Measurements from ENCODE around the gene ORC5. TPM values are rescaled to one million over a fixed set of nuclear protein-coding genes. Genes with fewer than 3 reads are reported as not detected.

Gene ORC5
- total RNA-seq, 1 donor from 2014 or later, result 23.0 TPM

DNA sequence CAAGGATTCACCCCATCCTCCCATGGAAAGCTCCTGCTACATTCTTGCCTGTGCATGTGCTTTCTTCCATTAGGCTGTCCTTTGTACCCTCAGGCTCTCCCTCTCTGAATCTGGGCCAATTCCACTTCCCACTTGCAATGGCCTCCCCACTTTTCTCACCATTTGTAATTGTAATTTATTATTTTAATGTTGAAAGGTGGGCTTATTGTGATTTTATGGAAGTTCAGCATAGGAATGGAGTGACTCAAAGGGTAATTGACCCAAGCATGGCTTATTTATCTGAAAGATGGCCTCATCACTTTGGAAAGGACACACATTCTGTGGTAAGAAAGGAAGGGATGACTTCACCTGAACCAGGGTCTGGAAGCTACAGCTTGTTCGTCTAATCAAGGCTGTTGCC, 46.9 kb upstream of the ORC5 start:
- Histone ChIP-seq H3K4me2 (ENCODE audit: low read length) (no peak overlapping the region), H3K4me1 (ENCODE audit: insufficient read depth, low read length) (no peaks in the 10 kb centered on the region), H3K36me3 (ENCODE audit: insufficient read depth, low read length) (no peaks in the 10 kb centered on the region), H3K27me3 (ENCODE audit: insufficient read depth, low read length) (no peaks in the 10 kb centered on the region), H4K20me1 (ENCODE audit: insufficient read depth, low read length) (no peaks in the 10 kb centered on the region), H3K9ac (ENCODE audit: low read length) (no peak overlapping the region), H3K4me3 (ENCODE audit: insufficient read depth, low read depth, low read length) (no peak overlapping the region), H3K27ac (ENCODE audit: low read depth, low read length) (no peak overlapping the region), H3K9me3 (ENCODE audit: insufficient read depth, low read depth, low read length) (no peaks in the 10 kb centered on the region), H3K79me2 (ENCODE audit: insufficient read depth, low read length) (no peaks in the 10 kb centered on the region), H2AFZ (ENCODE audit: low read depth, low read length) (no peak overlapping the region)
- TF ChIP-seq, protein P1, sequence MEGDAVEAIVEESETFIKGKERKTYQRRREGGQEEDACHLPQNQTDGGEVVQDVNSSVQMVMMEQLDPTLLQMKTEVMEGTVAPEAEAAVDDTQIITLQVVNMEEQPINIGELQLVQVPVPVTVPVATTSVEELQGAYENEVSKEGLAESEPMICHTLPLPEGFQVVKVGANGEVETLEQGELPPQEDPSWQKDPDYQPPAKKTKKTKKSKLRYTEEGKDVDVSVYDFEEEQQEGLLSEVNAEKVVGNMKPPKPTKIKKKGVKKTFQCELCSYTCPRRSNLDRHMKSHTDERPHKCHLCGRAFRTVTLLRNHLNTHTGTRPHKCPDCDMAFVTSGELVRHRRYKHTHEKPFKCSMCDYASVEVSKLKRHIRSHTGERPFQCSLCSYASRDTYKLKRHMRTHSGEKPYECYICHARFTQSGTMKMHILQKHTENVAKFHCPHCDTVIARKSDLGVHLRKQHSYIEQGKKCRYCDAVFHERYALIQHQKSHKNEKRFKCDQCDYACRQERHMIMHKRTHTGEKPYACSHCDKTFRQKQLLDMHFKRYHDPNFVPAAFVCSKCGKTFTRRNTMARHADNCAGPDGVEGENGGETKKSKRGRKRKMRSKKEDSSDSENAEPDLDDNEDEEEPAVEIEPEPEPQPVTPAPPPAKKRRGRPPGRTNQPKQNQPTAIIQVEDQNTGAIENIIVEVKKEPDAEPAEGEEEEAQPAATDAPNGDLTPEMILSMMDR (IDR thresholded peaks at IDR 0.05; ENCODE audit: insufficient read depth, low read depth, low read length), result no peak
- no peak for TF ChIP-seq EZH2 (IDR thresholded peaks at IDR 0.05; ENCODE audit: insufficient read depth, low read length)
- Mint-ChIP-seq H3K27me3 (ENCODE audit: low read depth, unreplicated experiment) (peaks cover 3% of the 10 kb centered on the region), H3K36me3 (ENCODE audit: low read depth, unreplicated experiment) (no peaks in the 10 kb centered on the region), H3K4me3 (ENCODE audit: unreplicated experiment) (no peak overlapping the region), H3K9me3 (ENCODE audit: unreplicated experiment) (no peaks in the 10 kb centered on the region), H3K4me1 (ENCODE audit: low read depth, unreplicated experiment) (no peaks in the 10 kb centered on the region), H3K27ac (ENCODE audit: unreplicated experiment) (no peak overlapping the region)
- DNase-seq (ENCODE audit: low read depth) (no peak), FAIRE-seq (no peak)

DNA sequence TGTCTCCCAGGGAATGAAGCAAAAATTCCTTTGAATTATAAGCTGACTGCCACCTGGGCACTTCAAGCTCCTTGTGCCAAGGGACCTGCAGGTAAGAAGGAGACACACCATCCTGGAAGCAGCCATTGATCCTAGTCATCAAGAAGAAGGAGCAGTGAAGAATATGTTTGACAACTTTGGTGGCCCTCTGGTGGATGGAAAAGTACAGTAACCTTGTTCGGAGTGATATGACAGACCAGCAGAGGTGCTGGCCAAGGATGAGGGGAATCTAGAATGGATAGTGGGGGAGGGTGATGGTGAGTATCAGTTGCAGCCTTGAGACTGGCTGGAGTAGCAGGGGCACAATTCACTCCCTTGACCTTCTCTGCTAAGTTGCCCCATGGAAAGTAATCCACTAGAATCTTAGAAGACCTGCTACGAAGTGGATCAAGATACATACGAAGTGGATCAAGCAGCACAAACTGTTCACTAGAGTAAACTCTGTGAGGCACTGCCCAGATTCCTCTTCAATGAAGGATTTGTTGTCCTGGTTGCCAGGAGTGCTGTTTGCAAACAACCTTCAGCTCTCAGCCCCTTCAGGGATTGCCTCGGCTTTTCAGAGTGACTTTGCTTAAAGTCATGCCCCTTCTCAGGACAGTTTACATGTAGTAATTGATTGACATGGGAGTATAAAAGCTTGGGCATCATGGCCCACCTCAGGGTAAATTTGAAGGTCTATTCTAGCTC, 44.8 kb upstream of the ORC5 start:
- H2AFZ ChIP-seq (ENCODE audit: low read depth, low read length), result no peak overlapping the region
- H3K9me3 Mint-ChIP-seq (ENCODE audit: unreplicated experiment), result no peaks in the 10 kb centered on the region
- H3K9ac ChIP-seq (ENCODE audit: low read length), result no peak overlapping the region
- H4K20me1 ChIP-seq (ENCODE audit: insufficient read depth, low read length), result no peaks in the 10 kb centered on the region
- peaks cover 8% of the 10 kb centered on the region for H3K27me3 Mint-ChIP-seq (ENCODE audit: low read depth, unreplicated experiment)
- H3K27ac Mint-ChIP-seq (ENCODE audit: unreplicated experiment), result no peak overlapping the region
- H3K4me3 ChIP-seq (ENCODE audit: insufficient read depth, low read depth, low read length), result no peak overlapping the region
- TF ChIP-seq EZH2 (IDR thresholded peaks at IDR 0.05; ENCODE audit: insufficient read depth, low read length), result no peak
- TF ChIP-seq, protein P1 (IDR thresholded peaks at IDR 0.05; ENCODE audit: insufficient read depth, low read depth, low read length), result no peak
- H3K36me3 Mint-ChIP-seq (ENCODE audit: low read depth, unreplicated experiment), result no peaks in the 10 kb centered on the region
- H3K27me3 ChIP-seq (ENCODE audit: insufficient read depth, low read length), result no peaks in the 10 kb centered on the region
- no peak overlapping the region for H3K27ac ChIP-seq (ENCODE audit: low read depth, low read length)
- no peaks in the 10 kb centered on the region for H3K36me3 ChIP-seq (ENCODE audit: insufficient read depth, low read length)
- H3K4me3 Mint-ChIP-seq (ENCODE audit: unreplicated experiment), result no peak overlapping the region
- H3K9me3 ChIP-seq (ENCODE audit: insufficient read depth, low read depth, low read length), result no peaks in the 10 kb centered on the region
- no peak for FAIRE-seq
- no peaks in the 10 kb centered on the region for H3K79me2 ChIP-seq (ENCODE audit: insufficient read depth, low read length)
- no peak overlapping the region for H3K4me2 ChIP-seq (ENCODE audit: low read length)
- DNase-seq (ENCODE audit: low read depth), result no peak
- no peaks in the 10 kb centered on the region for H3K4me1 Mint-ChIP-seq (ENCODE audit: low read depth, unreplicated experiment)
- H3K4me1 ChIP-seq (ENCODE audit: insufficient read depth, low read length), result no peaks in the 10 kb centered on the region

DNA sequence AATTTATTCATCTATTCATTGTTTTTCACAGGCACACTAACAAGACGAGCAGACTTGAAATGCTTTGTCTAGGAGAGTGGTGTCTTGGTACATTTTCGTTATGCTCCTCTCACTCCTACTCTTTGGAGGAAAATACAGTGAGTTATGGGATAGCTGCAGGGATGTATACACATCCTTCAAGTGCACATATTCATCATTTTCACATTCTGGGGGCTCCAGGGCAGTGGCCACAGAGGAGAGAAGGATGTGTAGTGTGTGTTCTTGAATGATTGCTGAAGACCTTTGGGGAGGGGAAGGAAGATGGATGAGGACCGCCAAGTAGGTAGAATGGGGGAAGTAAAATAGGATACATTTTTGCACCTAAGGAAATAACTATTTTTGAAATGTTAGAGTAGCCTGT, 34.8 kb upstream of the ORC5 start:
- no peak overlapping the region for H3K27ac ChIP-seq (ENCODE audit: low read depth, low read length)
- no peak overlapping the region for H2AFZ ChIP-seq (ENCODE audit: low read depth, low read length)
- H3K4me3 Mint-ChIP-seq (ENCODE audit: unreplicated experiment), result no peak overlapping the region
- H3K4me1 Mint-ChIP-seq (ENCODE audit: low read depth, unreplicated experiment), result no peaks in the 10 kb centered on the region
- peaks cover 20% of the 10 kb centered on the region for H3K27me3 Mint-ChIP-seq (ENCODE audit: low read depth, unreplicated experiment)
- H3K9ac ChIP-seq (ENCODE audit: low read length), result no peak overlapping the region
- no peaks in the 10 kb centered on the region for H3K36me3 Mint-ChIP-seq (ENCODE audit: low read depth, unreplicated experiment)
- no peak for TF ChIP-seq EZH2 (IDR thresholded peaks at IDR 0.05; ENCODE audit: insufficient read depth, low read length)
- TF ChIP-seq, protein P1 (IDR thresholded peaks at IDR 0.05; ENCODE audit: insufficient read depth, low read depth, low read length), result no peak
- H3K4me3 ChIP-seq (ENCODE audit: insufficient read depth, low read depth, low read length), result no peak overlapping the region
- no peak overlapping the region for H3K27ac Mint-ChIP-seq (ENCODE audit: unreplicated experiment)
- H3K4me2 ChIP-seq (ENCODE audit: low read length), result no peak overlapping the region
- H3K36me3 ChIP-seq (ENCODE audit: insufficient read depth, low read length), result no peaks in the 10 kb centered on the region
- H3K79me2 ChIP-seq (ENCODE audit: insufficient read depth, low read length), result no peaks in the 10 kb centered on the region
- no peaks in the 10 kb centered on the region for H3K9me3 Mint-ChIP-seq (ENCODE audit: unreplicated experiment)
- no peaks in the 10 kb centered on the region for H4K20me1 ChIP-seq (ENCODE audit: insufficient read depth, low read length)
- FAIRE-seq, result no peak
- H3K4me1 ChIP-seq (ENCODE audit: insufficient read depth, low read length), result no peaks in the 10 kb centered on the region
- DNase-seq (ENCODE audit: low read depth), result no peak
- no peaks in the 10 kb centered on the region for H3K9me3 ChIP-seq (ENCODE audit: insufficient read depth, low read depth, low read length)
- H3K27me3 ChIP-seq (ENCODE audit: insufficient read depth, low read length), result no peaks in the 10 kb centered on the region
